ENCODE results near the gene LIG1.

DNA sequence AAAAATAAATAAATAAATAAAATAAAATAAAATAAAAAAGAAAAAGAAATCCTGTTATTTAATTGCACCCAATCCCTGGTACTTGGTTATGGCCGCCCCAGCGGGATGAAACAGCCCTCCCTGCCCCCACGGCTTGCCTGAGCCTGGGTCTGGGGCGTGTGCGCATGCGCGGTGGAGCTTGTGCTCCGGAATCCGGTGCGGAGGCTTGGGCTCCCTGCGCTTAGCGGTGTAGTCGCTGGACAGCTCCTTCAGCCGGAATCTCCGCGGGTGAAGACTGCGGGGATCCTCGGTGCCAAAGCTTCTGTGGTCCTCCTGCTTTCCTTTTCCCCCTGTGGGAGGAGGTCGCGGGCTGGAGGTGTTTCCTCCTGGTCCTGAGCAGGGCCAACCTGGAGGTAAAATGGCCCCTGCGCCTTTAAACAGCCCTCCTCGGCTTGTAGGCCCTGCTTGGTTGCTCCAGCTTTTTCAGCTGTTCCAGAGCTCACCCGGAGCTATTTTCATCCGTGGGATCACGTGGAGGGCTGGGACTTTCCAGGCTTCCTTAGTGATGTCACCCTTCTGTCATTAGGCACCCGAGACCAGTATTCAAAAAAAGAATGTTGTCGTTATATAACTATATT, 59.7 kb downstream of the LIG1 start, which contains the start of gene PLA2G4C:
- TF ChIP-seq MED13 (CRISPR knock-in tag; IDR thresholded peaks at IDR 0.05): no peak
- TF ChIP-seq, protein P1, sequence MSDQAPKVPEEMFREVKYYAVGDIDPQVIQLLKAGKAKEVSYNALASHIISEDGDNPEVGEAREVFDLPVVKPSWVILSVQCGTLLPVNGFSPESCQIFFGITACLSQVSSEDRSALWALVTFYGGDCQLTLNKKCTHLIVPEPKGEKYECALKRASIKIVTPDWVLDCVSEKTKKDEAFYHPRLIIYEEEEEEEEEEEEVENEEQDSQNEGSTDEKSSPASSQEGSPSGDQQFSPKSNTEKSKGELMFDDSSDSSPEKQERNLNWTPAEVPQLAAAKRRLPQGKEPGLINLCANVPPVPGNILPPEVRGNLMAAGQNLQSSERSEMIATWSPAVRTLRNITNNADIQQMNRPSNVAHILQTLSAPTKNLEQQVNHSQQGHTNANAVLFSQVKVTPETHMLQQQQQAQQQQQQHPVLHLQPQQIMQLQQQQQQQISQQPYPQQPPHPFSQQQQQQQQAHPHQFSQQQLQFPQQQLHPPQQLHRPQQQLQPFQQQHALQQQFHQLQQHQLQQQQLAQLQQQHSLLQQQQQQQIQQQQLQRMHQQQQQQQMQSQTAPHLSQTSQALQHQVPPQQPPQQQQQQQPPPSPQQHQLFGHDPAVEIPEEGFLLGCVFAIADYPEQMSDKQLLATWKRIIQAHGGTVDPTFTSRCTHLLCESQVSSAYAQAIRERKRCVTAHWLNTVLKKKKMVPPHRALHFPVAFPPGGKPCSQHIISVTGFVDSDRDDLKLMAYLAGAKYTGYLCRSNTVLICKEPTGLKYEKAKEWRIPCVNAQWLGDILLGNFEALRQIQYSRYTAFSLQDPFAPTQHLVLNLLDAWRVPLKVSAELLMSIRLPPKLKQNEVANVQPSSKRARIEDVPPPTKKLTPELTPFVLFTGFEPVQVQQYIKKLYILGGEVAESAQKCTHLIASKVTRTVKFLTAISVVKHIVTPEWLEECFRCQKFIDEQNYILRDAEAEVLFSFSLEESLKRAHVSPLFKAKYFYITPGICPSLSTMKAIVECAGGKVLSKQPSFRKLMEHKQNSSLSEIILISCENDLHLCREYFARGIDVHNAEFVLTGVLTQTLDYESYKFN (CRISPR knock-in tag; conservative IDR thresholded peaks at IDR 0.05): no peak
